HepG2 (cell line): ENCODE data around the gene BPHL. TPM values are rescaled to one million over a fixed set of nuclear protein-coding genes. Genes with fewer than 3 reads are reported as not detected.

Experiments used
- ARID3A ChIP-seq: IDR thresholded peaks from 2 replicates; pipeline ENCODE4 v1.6.1; 2012; ENCODE audit warnings: low read depth, low read length, improper control_type of control experiment
- BHLHE40 ChIP-seq: IDR thresholded peaks from 2 replicates; pipeline ENCODE4 v1.6.1; 2011; ENCODE audit warnings: low read length, improper control_type of control experiment
- EHMT2 ChIP-seq: fragments of 200-600 bp; sonication (generic); IDR thresholded peaks from 2 replicates; pipeline ENCODE4 v1.7.0; 2017; ENCODE audit warnings: antibody characterized with exemption, low read depth, low read length, borderline replicate concordance
- HNRNPH1 ChIP-seq: fragments of 200-400 bp; formaldehyde crosslinking; optimal IDR thresholded peaks from 2 replicates; pipeline ENCODE3; 2017; ENCODE audit warnings: mild to moderate bottlenecking, low read depth, low read length
- KLF12 ChIP-seq: sonication (generic); formaldehyde crosslinking; IDR thresholded peaks from 2 replicates; pipeline ENCODE4 v1.4.0; 2020; ENCODE audit warnings: missing genetic modification reagents, borderline replicate concordance
- MBD4 ChIP-seq: IDR thresholded peaks from 2 replicates; pipeline ENCODE4 v1.6.1; 2012; ENCODE audit warnings: low read length, inconsistent platforms, borderline replicate concordance
- PAWR ChIP-seq: sonication (generic); formaldehyde crosslinking; IDR thresholded peaks from 2 replicates; pipeline ENCODE4 v1.4.0; 2020; ENCODE audit warnings: missing genetic modification reagents, mild to moderate bottlenecking, borderline replicate concordance
- SIX4 ChIP-seq: sonication (generic); formaldehyde crosslinking; IDR thresholded peaks from 2 replicates; pipeline ENCODE4 v1.4.0; 2020; ENCODE audit warnings: missing genetic modification reagents
- SMARCC2 ChIP-seq: fragments of 450-650 bp; IDR thresholded peaks from 2 replicates; pipeline ENCODE4 v1.6.1; 2017; ENCODE audit warnings: antibody characterized with exemption, mild to moderate bottlenecking
- SMYD3 ChIP-seq: sonication (generic); formaldehyde crosslinking; IDR thresholded peaks from 2 replicates; pipeline ENCODE4 v1.8.1; 2023; ENCODE audit warnings: mild to moderate bottlenecking, missing genetic modification reagents
- SRF ChIP-seq: IDR thresholded peaks from 2 replicates; pipeline ENCODE4 v1.6.1; 2011; ENCODE audit warnings: mild to moderate bottlenecking, low read depth, low read length, moderate library complexity
- THYN1 ChIP-seq: sonication (generic); formaldehyde crosslinking; IDR thresholded peaks from 2 replicates; pipeline ENCODE4 v1.8.1; 2023; ENCODE audit warnings: low read depth, mild to moderate bottlenecking, moderate library complexity, missing genetic modification reagents, borderline replicate concordance
- ZBTB38 ChIP-seq: sonication (generic); formaldehyde crosslinking; IDR thresholded peaks from 2 replicates; pipeline ENCODE4 v1.5.1; 2020; ENCODE audit warnings: mild to moderate bottlenecking, missing genetic modification reagents
- ZFP36L1 ChIP-seq: sonication (generic); formaldehyde crosslinking; IDR thresholded peaks from 2 replicates; pipeline ENCODE4 v1.8.0; 2022; ENCODE audit warnings: mild to moderate bottlenecking, missing genetic modification reagents, moderate library complexity
- ZNF235 ChIP-seq: sonication (generic); formaldehyde crosslinking; IDR thresholded peaks from 2 replicates; pipeline ENCODE4 v1.8.1; 2023; ENCODE audit warnings: mild to moderate bottlenecking, missing genetic modification reagents, borderline replicate concordance
- ZNF337 ChIP-seq: sonication (generic); formaldehyde crosslinking; IDR thresholded peaks from 2 replicates; pipeline ENCODE4 v1.5.1; 2020; ENCODE audit warnings: missing genetic modification reagents, low read depth, mild to moderate bottlenecking, borderline replicate concordance
- ZNF33A ChIP-seq: sonication (generic); formaldehyde crosslinking; IDR thresholded peaks from 2 replicates; pipeline ENCODE4 v1.5.1; 2020; ENCODE audit warnings: missing genetic modification reagents, mild to moderate bottlenecking, moderate library complexity, borderline replicate concordance
- ZNF383 ChIP-seq: sonication (generic); formaldehyde crosslinking; IDR thresholded peaks from 2 replicates; pipeline ENCODE4 v1.4.0; 2020; ENCODE audit warnings: missing genetic modification reagents, mild to moderate bottlenecking, borderline replicate concordance
- ZSCAN22 ChIP-seq: sonication (generic); formaldehyde crosslinking; IDR thresholded peaks from 2 replicates; pipeline ENCODE4 v1.4.0; 2020; ENCODE audit warnings: mild to moderate bottlenecking, missing genetic modification reagents
- polyA plus RNA-seq, 8 experiments: library from polyadenylated mRNA; depleted of rRNA in 3 of 8; stranded (reverse) in 7 of 8; unstranded in 1 of 8; fragments of >200 nt; fragmentation: Illumina TruSeq in 4 of 8; extraction: Trizol in 4 of 8; gene quantifications; 2 replicates each; pipeline versions ENCODE4 v1.2.1 to v1.2.3, GENCODE V29; 2011 to 2016; ENCODE audit warnings: low read depth in 4 of 8, missing spikeins in 1 of 8, mixed read lengths in 1 of 8; ENCODE audit not compliant: insufficient read depth in 1 of 8
- total RNA-seq, 5 experiments: library from RNA; depleted of rRNA; stranded (reverse); fragments of >200 nt; fragmentation: Illumina TruSeq; extraction: Trizol; gene quantifications; 2 replicates each; pipeline ENCODE4 v1.2.3, GENCODE V29; 2016; ENCODE audit warnings: low read depth in 1 of 5
- TF ChIP-seq, protein P1 (sequence below): sonication (generic); formaldehyde crosslinking; IDR thresholded peaks from 2 replicates; pipeline ENCODE4; 2020; ENCODE audit warnings: missing genetic modification reagents, mild to moderate bottlenecking, borderline replicate concordance
- TF ChIP-seq, protein P2 (sequence below): sonication (generic); formaldehyde crosslinking; IDR thresholded peaks from 2 replicates; pipeline ENCODE4 v1.8.1; 2023; ENCODE audit warnings: mild to moderate bottlenecking, missing genetic modification reagents, borderline replicate concordance

BPHL gene
- total and polyA plus RNA-seq, 2 of the 13 experiments (the other 11 are each of a cell fraction or from before 2014, with no cell fraction given) = 37.8 to 39.5 TPM

GRCh38 chr6:3157131-3157933, 38.8 kb downstream of the BPHL start, which contains the start of gene TUBB2A (continued):
- TF ChIP-seq ARID3A (peak; percentile 29; the same call in 1 of the 2 replicates), ZSCAN22 (CRISPR knock-in tag) (peak; percentile 18; the same call in 1 of the 2 replicates), ZNF383 (no peak; the same call in 1 of the 2 replicates), SRF (no peak), ZFP36L1 (CRISPR knock-in tag) (peak; percentile 98; the same call in 1 of the 2 replicates), SMARCC2 (peak; percentile 58; the same call in 1 of the 2 replicates), ZNF235 (peak; percentile 85; the same call in 1 of the 2 replicates), ZBTB38 (peak; percentile 85), ZNF337 (CRISPR knock-in tag) (no peak), BHLHE40 (peak; percentile 42), PAWR (CRISPR knock-in tag) (no peak), ZNF33A (CRISPR knock-in tag) (no peak), HNRNPH1 (no peak), SMYD3 (no peak), KLF12 (peak; percentile 100), SIX4 (CRISPR knock-in tag) (0 out of 2 replicates have a peak, but pooled peaks have one; percentile 21), THYN1 (CRISPR knock-in tag) (no peak), MBD4 (no peak), EHMT2 (no peak)
- TF ChIP-seq, protein P1, sequence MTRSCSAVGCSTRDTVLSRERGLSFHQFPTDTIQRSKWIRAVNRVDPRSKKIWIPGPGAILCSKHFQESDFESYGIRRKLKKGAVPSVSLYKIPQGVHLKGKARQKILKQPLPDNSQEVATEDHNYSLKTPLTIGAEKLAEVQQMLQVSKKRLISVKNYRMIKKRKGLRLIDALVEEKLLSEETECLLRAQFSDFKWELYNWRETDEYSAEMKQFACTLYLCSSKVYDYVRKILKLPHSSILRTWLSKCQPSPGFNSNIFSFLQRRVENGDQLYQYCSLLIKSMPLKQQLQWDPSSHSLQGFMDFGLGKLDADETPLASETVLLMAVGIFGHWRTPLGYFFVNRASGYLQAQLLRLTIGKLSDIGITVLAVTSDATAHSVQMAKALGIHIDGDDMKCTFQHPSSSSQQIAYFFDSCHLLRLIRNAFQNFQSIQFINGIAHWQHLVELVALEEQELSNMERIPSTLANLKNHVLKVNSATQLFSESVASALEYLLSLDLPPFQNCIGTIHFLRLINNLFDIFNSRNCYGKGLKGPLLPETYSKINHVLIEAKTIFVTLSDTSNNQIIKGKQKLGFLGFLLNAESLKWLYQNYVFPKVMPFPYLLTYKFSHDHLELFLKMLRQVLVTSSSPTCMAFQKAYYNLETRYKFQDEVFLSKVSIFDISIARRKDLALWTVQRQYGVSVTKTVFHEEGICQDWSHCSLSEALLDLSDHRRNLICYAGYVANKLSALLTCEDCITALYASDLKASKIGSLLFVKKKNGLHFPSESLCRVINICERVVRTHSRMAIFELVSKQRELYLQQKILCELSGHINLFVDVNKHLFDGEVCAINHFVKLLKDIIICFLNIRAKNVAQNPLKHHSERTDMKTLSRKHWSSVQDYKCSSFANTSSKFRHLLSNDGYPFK = no peak
- TF ChIP-seq, protein P2, sequence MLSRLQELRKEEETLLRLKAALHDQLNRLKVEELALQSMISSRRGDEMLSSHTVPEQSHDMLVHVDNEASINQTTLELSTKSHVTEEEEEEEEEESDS = no peak
